ENCODE measurements around the gene CALR.
"Not testable (repeated sequence)": the region's sequence is repeated elsewhere in the genome, so short reads cannot be mapped to it uniquely, and the experiment has no call there.

CALR gene

DNA sequence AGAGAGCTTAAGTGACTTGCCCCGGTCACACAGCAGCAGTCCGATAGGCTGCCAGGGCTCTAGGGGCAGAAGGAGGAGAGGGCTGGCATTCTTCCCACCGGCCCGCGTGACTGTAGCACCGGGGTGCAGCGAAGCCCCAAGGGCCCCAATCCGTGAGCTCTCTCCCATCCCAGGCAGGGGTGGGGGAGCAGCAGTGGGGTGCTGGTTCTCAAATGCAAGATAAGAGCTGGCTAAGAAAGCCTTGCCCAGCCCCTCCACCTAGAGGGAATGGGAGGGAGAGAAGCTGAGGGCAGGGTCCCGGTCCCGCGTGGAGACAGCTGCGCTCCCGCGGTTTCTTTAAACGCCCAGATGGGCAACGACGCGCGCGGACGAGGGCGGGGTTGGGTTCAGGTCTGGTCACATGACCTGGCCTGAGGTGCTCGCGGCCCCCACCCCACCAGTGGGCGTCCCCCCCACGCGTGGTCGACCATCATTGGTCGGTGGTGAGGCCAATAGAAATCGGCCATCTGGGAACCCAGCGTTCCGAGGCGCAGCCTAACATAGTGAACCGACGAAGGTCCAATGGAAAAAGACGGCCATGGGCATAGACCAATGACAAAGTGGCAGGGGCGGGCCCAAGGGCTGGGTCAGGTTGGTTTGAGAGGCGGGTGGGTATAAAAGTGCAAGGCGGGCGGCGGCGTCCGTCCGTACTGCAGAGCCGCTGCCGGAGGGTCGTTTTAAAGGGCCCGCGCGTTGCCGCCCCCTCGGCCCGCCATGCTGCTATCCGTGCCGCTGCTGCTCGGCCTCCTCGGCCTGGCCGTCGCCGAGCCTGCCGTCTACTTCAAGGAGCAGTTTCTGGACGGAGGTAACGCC is at the start of gene CALR:
TSS of gene CALR (plus strand) at position 683 of the 852 bp plus-strand sequence. CDS start at position 754, 71 bp downstream.
- DNase-seq (ENCODE audit: low read depth), result peak; percentile 100

DNA sequence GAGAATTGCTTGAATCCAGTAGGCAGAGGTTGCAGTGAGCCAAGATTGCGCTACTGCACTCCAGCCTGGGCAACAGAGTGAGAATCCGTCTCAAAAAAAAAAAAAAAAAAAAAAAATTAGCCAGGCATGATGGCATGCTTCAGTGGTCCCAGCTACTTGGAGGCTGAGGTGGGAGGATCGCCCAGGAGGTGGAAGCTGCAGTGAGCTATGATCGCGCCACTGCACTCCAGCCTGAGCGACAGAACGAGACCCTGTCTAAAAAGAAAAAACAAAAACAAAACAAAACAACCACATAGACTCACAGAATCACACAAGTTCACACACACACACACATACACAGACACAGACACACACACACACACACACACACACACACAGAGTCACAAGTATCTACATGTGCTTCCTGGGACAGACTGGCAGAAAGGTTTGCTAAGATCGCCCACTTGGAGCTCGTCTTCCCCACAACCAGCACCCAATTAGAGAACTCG is 48.1 kb upstream of the CALR start:
- DNase-seq (ENCODE audit: low read depth), result not testable (repeated sequence)

DNA sequence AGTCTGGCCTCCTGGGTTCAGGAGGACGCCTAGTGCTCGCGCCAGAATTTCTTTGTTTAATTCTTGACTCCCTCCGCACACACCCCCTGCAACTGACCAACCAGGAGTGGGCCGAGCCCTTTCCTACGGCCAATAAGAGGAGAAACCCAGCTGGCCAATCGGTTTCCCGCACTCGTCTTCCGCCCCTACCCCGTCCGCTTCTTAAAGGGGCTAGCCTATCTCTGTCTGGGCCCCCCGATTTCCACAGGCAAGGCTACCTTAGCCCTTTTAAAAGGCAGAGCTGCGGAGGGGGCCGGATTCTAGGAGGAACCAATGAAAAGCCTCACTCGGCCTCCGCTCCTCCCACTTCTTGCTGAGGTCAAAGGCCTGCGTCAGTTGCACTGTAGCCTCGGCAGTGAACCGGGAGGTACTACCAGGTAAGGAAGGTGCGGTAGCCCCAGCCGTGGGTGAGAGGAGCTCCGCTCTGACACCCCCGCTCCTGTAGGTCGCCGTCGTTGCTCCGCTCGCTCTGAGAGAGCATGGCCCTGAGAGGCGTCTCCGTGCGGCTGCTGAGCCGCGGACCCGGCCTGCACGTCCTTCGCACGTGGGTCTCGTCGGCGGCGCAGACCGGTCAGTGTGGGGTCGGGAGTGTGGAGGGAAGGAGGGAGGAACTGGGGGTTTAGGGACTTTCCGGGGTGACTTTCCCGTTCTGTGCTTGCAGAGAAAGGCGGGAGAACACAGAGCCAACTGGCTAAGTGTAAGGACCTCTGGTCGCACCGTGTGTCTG is 47.4 kb upstream of the CALR start, which contains the start of gene GCDH:
TSS of gene GCDH (plus strand) at position 374 of the 766 bp plus-strand sequence. CDS start at position 519, 145 bp downstream.
- DNase-seq (ENCODE audit: low read depth), result peak; percentile 100

DNA sequence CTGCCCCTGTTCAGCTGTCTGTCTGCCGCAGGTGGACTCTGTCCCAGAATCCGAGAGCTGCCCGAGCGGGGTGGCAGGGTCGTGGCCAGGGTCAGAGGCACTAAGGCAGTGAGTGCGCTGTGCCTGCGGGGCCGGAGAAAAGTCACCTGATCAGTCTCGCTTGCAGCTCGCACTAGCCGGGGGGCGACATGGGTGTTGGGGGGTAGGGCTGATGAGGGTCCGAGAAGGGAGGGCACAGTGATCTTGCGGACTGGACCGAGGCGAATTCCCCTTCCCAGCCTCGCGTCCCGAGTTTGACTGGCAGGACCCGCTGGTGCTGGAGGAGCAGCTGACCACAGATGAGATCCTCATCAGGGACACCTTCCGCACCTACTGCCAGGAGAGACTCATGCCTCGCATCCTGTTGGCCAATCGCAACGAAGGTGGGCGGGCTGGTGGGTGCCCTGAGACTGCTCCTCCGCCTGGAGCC is 46.8 kb upstream of the CALR start:
- DNase-seq (ENCODE audit: low read depth), result peak; percentile 21

DNA sequence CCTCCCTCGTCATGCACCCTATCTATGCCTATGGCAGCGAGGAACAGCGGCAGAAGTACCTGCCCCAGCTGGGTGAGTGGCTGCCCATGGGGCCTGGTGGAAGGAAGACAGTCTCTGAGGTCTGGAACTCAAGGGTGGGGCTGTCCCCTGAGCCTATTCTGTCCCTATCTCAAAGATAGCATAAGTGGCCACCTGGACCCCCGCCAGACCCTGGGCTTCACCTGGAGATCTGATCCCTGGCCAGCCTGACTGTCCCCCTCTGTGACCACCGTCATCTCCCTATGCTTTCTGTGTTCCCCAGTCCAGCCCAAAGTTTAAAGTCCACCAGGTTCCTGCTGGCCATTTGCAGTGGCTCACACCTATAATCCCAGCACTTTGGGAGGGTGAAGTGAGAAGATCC is 44.8 kb upstream of the CALR start:
- no peak for DNase-seq (ENCODE audit: low read depth)

DNA sequence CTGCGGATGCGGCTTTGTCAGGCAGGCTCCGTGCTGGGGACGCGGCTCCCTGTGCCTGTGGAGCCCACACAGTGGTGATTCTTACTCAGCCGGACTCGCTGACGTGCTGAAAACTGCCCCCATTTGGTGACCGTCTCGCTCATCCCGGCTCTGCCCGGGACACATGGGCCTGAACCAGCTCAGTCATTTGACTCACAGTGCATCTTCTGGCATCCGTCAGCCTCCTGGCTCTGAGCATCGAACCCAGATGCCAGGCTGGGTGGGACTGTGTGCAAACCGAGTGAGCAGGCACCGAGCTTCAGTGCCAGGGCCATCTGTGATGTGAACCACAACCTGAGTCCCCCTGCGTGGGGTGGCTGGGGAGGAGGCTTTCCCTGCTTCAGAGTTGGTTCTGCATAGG is 41.9 kb upstream of the CALR start:
- no peak for DNase-seq (ENCODE audit: low read depth)

DNA sequence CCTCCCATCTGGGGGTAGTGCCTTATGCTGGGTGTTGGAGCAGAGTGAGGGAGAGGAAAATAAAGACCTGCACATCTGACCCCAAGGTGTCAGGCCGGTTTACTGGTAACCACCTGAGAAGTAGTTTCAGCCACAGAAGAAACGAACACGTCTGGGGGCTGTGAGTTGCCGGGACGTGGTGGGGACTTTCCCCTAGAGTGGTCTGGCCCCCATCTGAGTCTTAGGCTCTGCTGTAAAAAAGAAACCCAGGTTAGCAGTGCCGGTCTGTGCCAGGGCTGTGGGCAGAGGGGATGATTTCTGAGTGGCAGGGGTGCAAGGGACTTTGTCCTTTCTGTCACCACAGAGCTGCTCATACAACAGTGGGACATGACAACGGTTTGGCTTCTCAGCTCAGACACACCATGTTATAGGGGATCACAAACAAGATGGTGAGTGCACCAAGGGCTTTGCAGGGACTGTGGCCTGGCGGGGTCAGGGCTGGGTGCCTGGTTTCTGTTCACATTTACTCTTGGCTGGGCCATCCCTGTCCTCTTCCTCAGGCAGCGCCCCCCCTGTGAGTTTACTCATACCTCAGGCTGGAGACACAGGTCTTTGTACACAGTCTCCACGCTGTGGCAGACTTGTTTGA is 38.4 kb upstream of the CALR start:
- DNase-seq (ENCODE audit: low read depth), result no peak

DNA sequence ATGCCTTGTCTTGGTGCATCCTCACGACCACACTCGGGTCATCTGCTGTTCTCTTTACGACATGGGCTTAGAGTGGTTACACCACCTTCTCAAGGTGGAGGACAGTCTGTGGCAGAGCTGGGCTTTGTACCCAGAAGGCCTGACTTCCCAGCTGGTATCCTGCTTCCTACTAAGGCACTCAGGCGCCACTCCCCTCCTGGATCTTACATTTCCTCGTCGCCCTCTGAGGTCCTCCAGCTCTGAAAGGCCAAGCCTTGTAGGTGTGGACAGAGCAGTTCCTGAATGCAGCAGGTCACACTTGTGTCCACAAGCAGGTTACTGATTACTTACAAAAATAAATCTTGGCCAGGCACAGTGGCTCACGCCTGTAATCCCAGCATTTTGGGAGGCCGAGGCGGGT is 31.2 kb upstream of the CALR start:
- no peak for DNase-seq (ENCODE audit: low read depth)

DNA sequence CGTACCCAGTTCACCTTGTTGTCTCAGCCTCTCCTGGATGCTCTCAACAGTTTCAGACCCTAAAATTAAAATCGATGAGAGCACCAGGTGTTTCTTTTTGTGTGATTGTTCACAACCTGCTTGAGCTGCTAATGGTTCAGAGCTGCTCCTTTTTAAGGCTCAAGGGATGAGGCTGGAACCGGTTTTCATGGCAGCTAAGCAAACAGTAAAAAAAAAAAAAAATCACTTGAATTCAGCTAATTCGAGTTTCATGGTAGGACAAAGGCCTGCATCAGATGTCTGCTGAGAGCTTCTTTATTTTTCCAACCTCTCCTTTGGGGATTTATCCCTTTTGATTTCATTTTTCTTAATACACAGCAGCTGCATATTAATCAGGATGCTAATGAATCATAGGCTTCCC is 25.8 kb upstream of the CALR start:
- no peak for DNase-seq (ENCODE audit: low read depth)

DNA sequence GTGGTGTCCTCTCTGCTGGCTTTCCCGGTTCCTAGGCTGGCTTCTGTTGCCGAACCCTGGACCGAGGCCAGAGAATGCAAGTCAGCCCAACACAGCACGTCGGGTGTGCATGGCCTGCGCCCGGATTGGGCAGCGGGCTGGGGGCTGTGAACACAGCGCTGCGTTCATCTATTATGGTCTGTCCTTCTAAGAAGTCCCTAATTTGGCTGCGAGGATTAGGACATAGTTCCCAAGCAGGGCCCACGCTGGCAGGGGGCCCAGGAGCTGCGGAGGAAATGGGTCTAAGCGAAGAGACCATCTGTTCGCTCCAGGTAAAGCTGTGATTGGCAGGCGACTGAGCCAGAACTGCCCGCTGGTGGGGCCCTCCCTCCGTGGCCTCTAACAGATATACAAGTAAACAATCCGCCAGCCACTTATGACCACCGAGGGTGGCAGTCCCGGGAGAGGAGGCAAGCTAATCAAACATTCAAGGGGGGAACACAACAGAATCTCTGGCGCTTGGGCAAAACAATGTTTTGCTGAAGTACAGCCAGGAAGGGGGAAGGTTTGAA is 25.3 kb upstream of the CALR start:
- DNase-seq (ENCODE audit: low read depth), result peak; percentile 20

DNA sequence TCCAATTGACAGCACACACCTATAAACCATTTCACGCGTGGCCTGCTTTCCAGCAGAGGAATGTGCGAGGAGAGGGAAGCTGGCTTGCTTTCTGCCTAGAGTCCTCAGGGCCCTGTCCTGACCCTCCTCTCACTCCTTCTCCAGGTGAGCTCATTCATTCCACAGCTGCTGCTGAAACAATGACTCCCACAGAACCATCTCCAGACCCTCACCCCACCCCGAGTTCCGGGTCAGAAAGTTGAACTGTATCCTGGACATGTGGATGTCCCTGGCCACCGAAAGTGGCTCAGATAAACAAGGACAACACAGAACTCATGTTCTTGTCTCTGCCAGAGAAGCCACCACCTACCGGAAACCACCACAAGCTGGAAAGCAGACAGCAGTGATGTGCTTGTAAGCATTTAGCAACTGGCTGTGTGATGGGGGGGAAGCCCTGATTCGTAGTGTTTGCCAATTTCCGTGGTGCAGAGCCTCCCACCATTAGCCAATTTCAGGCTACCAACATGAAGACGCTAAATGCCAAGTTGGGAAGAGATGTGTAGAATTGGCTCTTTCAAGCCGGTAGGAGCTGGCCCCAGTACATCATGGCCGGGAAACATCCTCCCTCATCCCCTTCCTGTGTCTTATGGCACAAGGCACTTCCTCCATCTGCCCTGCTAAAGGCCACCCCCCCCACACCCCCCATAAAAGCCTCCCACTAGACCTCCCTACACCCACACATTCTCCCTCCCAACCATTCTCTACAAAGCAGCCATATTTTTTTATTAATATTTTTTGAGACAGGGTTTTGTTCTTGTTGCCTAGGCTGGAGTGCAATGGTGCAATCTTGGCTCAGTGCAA is 24.3 kb upstream of the CALR start:
- DNase-seq (ENCODE audit: low read depth), result no peak

DNA sequence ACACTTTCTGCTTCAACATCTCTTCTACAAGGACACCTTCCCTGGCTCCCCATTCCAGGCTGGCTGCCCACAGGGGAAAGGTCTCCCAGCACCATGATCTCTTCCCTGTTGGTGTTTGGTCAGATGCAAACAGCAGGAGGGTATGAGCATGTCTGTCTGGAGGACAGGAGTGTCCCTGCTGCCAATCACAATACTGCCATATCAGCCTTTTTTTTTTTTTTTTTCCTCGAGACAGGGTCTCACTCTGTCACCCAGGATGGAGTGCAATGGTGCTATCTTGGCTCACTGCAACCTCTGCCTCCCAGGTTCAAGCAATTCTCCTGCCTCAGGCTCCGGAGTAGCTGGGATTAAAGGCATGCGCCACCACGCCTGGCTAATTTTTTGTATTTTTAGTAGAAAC is 22.5 kb upstream of the CALR start:
- DNase-seq (ENCODE audit: low read depth), result not testable (repeated sequence)

DNA sequence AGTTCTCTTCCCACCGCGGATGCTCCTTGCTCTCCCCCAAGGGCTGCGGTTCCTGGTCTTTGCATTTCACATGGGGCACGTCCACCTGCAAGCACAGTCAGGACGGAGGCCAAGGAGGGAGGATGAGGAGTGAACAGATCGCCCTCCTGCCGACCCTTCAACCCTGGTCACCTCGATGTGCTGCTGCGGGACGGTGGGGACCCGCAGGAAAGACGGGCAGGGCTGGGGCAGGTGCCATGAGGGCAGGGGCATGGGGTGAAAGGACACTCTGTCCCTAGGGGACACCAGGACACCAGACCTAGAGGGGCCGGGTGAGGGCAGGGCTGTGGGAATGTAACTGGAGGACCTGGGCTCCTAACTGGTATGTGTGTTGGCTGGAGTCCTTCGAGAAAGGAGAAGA is 20.2 kb upstream of the CALR start:
- DNase-seq (ENCODE audit: low read depth), result no peak

DNA sequence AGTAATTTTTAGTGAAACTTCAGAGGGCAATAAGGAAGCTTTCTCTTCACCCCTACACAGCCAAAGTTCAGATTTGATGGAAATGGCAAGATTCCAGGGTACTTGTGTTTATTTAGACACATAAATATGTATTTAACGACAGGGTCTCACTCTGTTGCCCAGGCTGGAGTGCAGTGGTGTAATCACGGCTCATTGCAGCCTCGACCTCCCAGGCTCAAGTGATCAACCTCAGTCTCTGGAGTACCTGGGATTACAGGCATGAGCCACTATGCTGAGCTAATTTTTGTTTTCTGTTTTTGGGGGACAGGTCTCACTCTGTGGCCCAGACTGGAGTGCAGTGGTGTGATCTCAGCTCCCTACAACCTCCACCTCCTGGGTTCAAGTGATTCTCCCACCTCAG is 17.4 kb upstream of the CALR start:
- no peak for DNase-seq (ENCODE audit: low read depth)

DNA sequence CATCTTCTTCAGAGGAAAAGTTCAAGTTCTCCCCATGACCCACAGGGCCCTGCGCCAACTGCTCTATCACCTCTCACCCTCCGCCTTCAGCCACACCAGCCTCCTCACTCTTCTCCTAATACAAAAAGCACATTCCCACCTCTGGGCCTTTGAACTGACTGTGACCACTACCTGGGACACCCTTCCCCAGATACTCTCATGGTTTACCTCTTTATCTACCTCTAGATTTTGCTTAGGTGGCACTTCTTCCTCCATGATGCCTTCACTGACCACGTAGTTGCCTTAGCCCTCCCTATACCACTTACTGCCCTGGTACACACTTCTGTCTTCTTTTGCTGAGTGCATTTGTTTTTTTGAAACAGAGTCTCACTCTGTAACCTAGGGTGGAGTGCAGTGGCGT is 15.4 kb upstream of the CALR start:
- DNase-seq (ENCODE audit: low read depth), result no peak

DNA sequence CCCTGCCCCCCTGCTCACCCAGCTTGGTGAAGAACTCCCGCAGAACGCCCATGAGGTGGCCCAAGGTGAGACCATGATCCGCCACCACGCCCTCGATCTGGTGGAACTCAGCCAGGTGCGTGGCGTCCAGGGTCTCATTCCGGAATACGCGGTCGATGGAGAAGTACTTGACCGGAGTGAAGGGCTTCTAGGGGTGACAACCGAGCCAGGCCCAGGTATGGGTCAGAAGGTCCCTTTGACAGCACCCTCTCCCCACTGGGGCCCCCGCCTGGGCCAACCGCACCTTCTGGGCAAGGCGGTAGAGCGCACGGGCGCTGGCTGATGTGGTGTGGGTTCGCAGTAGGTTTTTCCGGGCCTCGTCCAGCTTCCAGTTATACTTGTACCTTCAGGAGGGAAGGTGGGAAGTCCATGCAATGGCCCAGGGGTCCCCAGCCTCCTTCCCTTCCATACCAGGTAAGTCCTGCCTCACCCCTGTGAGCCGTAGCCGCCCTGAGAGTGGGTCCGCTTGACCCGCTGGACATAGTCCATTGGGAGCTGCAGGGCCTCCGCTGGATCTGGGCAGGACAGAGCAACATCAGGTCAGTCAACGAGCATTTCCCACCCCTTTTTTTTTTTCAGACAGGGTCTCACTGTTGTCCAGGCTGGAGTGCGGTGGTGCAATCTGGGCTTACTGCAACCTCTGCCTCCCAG is 13.6 kb upstream of the CALR start:
- no peak for DNase-seq (ENCODE audit: low read depth)

DNA sequence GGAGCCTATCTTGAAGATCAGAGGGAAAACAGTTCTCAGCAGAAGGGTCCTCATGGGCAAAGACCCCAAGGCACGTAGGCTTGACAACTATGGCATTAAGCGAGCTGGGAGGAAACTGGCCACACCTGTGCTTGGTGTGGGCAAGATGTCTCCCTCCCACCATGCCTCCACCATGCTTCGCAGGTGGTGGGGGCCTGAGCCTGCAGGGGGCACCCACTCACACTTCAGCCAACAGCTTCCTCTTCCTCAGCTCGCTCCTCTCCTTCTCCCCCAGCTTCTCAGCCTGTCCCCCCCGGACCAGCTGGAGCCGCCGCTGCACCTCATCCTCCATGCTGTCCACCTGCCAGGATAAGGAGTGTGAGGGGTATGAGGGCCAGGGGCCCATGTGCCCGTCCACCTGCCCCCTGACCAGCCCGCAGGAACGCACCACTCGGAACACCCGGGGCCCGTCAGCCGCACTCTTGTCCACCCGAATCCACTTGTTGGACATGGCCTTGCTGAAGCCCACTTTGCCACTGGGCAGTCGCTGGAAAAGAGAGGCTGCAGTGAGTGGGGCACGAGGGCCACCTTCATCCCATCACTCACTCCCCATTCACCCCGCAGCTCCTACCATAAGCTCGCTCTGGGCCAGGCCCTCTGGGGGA is 8.3 kb upstream of the CALR start:
- no peak for DNase-seq (ENCODE audit: low read depth)

DNA sequence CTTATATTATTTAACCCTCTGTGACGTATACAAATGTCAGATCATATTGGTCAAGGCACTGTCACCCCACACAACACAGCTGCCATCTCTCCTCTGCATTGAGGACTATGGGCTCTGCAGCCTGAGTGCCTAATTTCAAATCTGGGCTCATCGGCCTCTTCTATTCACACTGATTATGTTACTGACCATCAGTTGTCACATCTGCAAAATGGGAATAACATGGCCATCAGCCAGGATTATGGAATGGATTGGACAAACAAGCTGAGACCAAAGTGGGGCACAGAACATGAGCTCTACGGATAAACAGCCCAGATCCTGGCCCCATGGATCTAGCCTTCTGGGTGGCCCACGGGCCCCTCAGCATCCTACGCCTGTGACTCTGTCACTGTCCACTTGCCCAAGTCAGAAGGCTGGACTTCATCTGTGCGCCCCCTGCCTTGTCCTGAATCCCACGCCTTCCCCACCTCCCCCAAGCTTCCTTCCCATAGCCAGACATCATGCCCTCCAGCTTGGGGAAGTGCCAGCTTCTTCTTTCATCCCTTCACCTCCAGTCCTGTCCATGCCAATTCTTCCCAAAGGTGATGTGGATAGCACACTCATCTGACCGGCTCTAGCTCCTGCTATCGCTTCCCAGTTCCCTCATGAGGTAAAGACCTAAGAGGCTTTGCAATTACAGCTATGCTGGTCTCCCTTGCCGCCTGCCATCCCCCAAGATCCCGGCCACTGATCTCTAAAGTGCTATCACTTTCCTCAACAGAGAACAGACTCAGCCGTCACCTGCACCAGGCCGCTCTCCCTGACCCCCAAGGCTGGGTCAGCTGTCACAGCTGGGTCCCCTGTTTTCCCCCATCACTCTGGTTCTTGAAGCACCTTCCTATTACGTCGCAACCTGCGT is 5.8 kb upstream of the CALR start:
- DNase-seq (ENCODE audit: low read depth), result no peak
